ENCODE results near the gene MBOAT1. TPM values are rescaled to one million over a fixed set of nuclear protein-coding genes. Genes with fewer than 3 reads are reported as not detected.
"Not testable (repeated sequence)": the region's sequence is repeated elsewhere in the genome, so short reads cannot be mapped to it uniquely, and the experiment has no call there.

Gene MBOAT1
- total RNA-seq, 2 donors from 2014 or later, result 5.0 to 7.0 TPM

GRCh38 chr6:20254295-20254694, 42.0 kb upstream of the MBOAT1 start:
- no peak for DNase-seq (ENCODE audit: low spot score)
- Histone ChIP-seq H3K9me3 (no peaks in the 10 kb centered on the region), H3K4me1 (no peaks in the 10 kb centered on the region), H3K36me3 (no peaks in the 10 kb centered on the region), H3K4me3 (no peak overlapping the region), H3K27me3 (no peaks in the 10 kb centered on the region), H3K27ac (no peak overlapping the region)
- TF ChIP-seq CTCF (IDR thresholded peaks at IDR 0.05), result no peak

GRCh38 chr6:20253021-20253420, 40.8 kb upstream of the MBOAT1 start:
- Histone ChIP-seq H3K27ac (no peak overlapping the region), H3K4me3 (no peak overlapping the region), H3K4me1 (no peaks in the 10 kb centered on the region), H3K36me3 (no peaks in the 10 kb centered on the region), H3K27me3 (no peaks in the 10 kb centered on the region), H3K9me3 (no peaks in the 10 kb centered on the region)
- DNase-seq (ENCODE audit: low spot score), result no peak
- no peak for TF ChIP-seq CTCF (IDR thresholded peaks at IDR 0.05)

- H3K27ac ChIP-seq, result no peak overlapping the region
- TF ChIP-seq CTCF (IDR thresholded peaks at IDR 0.05), result no peak
- no peak for DNase-seq (ENCODE audit: low spot score)
Observed at GRCh38 chr6:20252311-20252710, 40.0 kb upstream of the MBOAT1 start.

GRCh38 chr6:20251525-20251924, 39.3 kb upstream of the MBOAT1 start:
- Histone ChIP-seq H3K4me1 (no peaks in the 10 kb centered on the region), H3K27ac (no peak overlapping the region), H3K36me3 (no peaks in the 10 kb centered on the region), H3K9me3 (no peaks in the 10 kb centered on the region), H3K4me3 (no peak overlapping the region), H3K27me3 (no peaks in the 10 kb centered on the region)
- TF ChIP-seq CTCF (IDR thresholded peaks at IDR 0.05), result no peak
- no peak for DNase-seq (ENCODE audit: low spot score)

More at GRCh38 chr6:20252311-20252710, 40.0 kb upstream of the MBOAT1 start:
- Histone ChIP-seq H3K9me3 (no peaks in the 10 kb centered on the region), H3K36me3 (no peaks in the 10 kb centered on the region), H3K27me3 (no peaks in the 10 kb centered on the region), H3K4me1 (no peaks in the 10 kb centered on the region), H3K4me3 (no peak overlapping the region)

GRCh38 chr6:20246125-20246524, 33.9 kb upstream of the MBOAT1 start:
- no peaks in the 10 kb centered on the region for H3K9me3 ChIP-seq
- H3K4me3 ChIP-seq, result no peak overlapping the region
- no peaks in the 10 kb centered on the region for H3K4me1 ChIP-seq
- no peak overlapping the region for H3K27ac ChIP-seq
- DNase-seq (ENCODE audit: low spot score), result no peak
- H3K36me3 ChIP-seq, result no peaks in the 10 kb centered on the region
- TF ChIP-seq CTCF (IDR thresholded peaks at IDR 0.05), result no peak
- no peaks in the 10 kb centered on the region for H3K27me3 ChIP-seq

- H3K27ac ChIP-seq; H3K4me1 ChIP-seq; H3K36me3 ChIP-seq; DNase-seq (ENCODE audit: low spot score); H3K4me3 ChIP-seq; H3K27me3 ChIP-seq; H3K9me3 ChIP-seq: not testable (repeated sequence)
Observed at GRCh38 chr6:20244807-20245681, 32.8 kb upstream of the MBOAT1 start.
